Astrocyte (in vitro differentiated cells and primary cell): Measurements from ENCODE around the gene SYT7.

ENCODE experiments used
- CTCF ChIP-seq: IDR thresholded peaks from 2 replicates; pipeline ENCODE4 v1.5.1; 2011; ENCODE audit warnings: low read depth, mild to moderate bottlenecking, inconsistent platforms, low read length, moderate library complexity; ENCODE audit not compliant: insufficient read depth
- EZH2 ChIP-seq: IDR thresholded peaks from 2 replicates; pipeline ENCODE4 v1.6.1; 2012; ENCODE audit warnings: mild to moderate bottlenecking, low read length, inconsistent platforms; ENCODE audit not compliant: insufficient read depth

- TF ChIP-seq CTCF (no peak), EZH2 (no peak)
Observed at GRCh38 chr11:61468002-61468401, 112.9 kb downstream of the SYT7 start.
